HepG2 (cell line): ENCODE results near the gene FXYD1. TPM values are rescaled to one million over a fixed set of nuclear protein-coding genes. Genes with fewer than 3 reads are reported as not detected.

Experiments
- AFF4 ChIP-seq: sonication (generic); formaldehyde crosslinking; IDR thresholded peaks from 2 replicates; pipeline ENCODE4 v1.4.0; 2020; ENCODE audit warnings: missing genetic modification reagents
- ELF3 ChIP-seq: IDR thresholded peaks from 2 replicates; pipeline ENCODE4 v1.6.1; 2016; ENCODE audit warnings: missing genetic modification reagents, missing compliant biosample characterization
- ELF4 ChIP-seq: sonication (generic); formaldehyde crosslinking; IDR thresholded peaks from 2 replicates; pipeline ENCODE4 v1.5.0; 2020; ENCODE audit warnings: missing genetic modification reagents, mild to moderate bottlenecking, moderate library complexity, borderline replicate concordance
- HCFC1 ChIP-seq: fragments of 150-350 bp; IDR thresholded peaks from 2 replicates; pipeline ENCODE4 v1.6.1; 2014; ENCODE audit warnings: low read depth, low read length
- KLF16 ChIP-seq, 2 experiments: sonication (generic) in 1 of 2; formaldehyde crosslinking in 1 of 2; IDR thresholded peaks; 2 replicates each; pipeline versions ENCODE4 v1.6.1 to v1.8.0; 2016 to 2023; ENCODE audit warnings: missing genetic modification reagents in 2 of 2, missing compliant biosample characterization in 1 of 2
- MAZ ChIP-seq, 2 experiments: sonication (generic) in 1 of 2; formaldehyde crosslinking in 1 of 2; IDR thresholded peaks; 2 replicates each; pipeline versions ENCODE4 v1.5.0 to v1.6.1; 2012 to 2020; ENCODE audit warnings: low read depth in 2 of 2, mild to moderate bottlenecking in 2 of 2, borderline replicate concordance in 1 of 2, improper control_type of control experiment in 1 of 2, low read length in 1 of 2, missing genetic modification reagents in 1 of 2, moderate library complexity in 1 of 2
- MBNL3 ChIP-seq: fragments of 250-450 bp; sonication (Bioruptor Pico); conservative IDR thresholded peaks from 2 replicates; pipeline ENCODE4 v1.8.0; 2022; ENCODE audit warnings: mild to moderate bottlenecking, inconsistent platforms
- NFE2L2 ChIP-seq: fragments of 150-350 bp; IDR thresholded peaks from 2 replicates; pipeline ENCODE4 v1.6.1; 2014; ENCODE audit warnings: low read length
- PRDM15 ChIP-seq: sonication (generic); formaldehyde crosslinking; IDR thresholded peaks from 2 replicates; pipeline ENCODE4 v1.4.0; 2020; ENCODE audit warnings: missing genetic modification reagents
- RAD21 ChIP-seq: fragments of 450-650 bp; formaldehyde crosslinking; IDR thresholded peaks from 2 replicates; pipeline ENCODE4 v1.5.0; 2020; ENCODE audit warnings: mild to moderate bottlenecking
- SALL1 ChIP-seq: sonication (generic); formaldehyde crosslinking; IDR thresholded peaks from 2 replicates; pipeline ENCODE4 v1.8.0; 2022; ENCODE audit warnings: mild to moderate bottlenecking, missing genetic modification reagents
- SNAPC4 ChIP-seq: sonication (generic); formaldehyde crosslinking; IDR thresholded peaks from 2 replicates; pipeline ENCODE4 v1.4.0; 2020; ENCODE audit warnings: mild to moderate bottlenecking, missing genetic modification reagents
- SP2 ChIP-seq: sonication (generic); formaldehyde crosslinking; IDR thresholded peaks from 2 replicates; pipeline ENCODE4 v1.5.1; 2020; ENCODE audit warnings: mild to moderate bottlenecking, missing genetic modification reagents
- SRSF1 ChIP-seq: fragments of 200-400 bp; formaldehyde crosslinking; optimal IDR thresholded peaks from 2 replicates; pipeline ENCODE3; 2017; ENCODE audit warnings: mild to moderate bottlenecking, low read depth, low read length, moderate library complexity
- polyA plus RNA-seq, 8 experiments: library from polyadenylated mRNA; depleted of rRNA in 3 of 8; stranded (reverse) in 7 of 8; unstranded in 1 of 8; fragments of >200 nt; fragmentation: Illumina TruSeq in 4 of 8; extraction: Trizol in 4 of 8; gene quantifications; 2 replicates each; pipeline versions ENCODE4 v1.2.1 to v1.2.3, GENCODE V29; 2011 to 2016; ENCODE audit warnings: low read depth in 4 of 8, missing spikeins in 1 of 8, mixed read lengths in 1 of 8; ENCODE audit not compliant: insufficient read depth in 1 of 8
- total RNA-seq, 5 experiments: library from RNA; depleted of rRNA; stranded (reverse); fragments of >200 nt; fragmentation: Illumina TruSeq; extraction: Trizol; gene quantifications; 2 replicates each; pipeline ENCODE4 v1.2.3, GENCODE V29; 2016; ENCODE audit warnings: low read depth in 1 of 5

FXYD1 gene
- total and polyA plus RNA-seq, 2 of the 13 experiments (the other 11 are each of a cell fraction or from before 2014, with no cell fraction given): 31.2 TPM; not detected in 1

- 0 out of 2 replicates have a peak, but pooled peaks have one; percentile 22 for TF ChIP-seq MAZ (IDR thresholded peaks at IDR 0.05; ENCODE audit: borderline replicate concordance, low read depth, low read length)
- no peak for TF ChIP-seq MAZ (CRISPR knock-in tag; IDR thresholded peaks at IDR 0.05; ENCODE audit: low read depth)
- TF ChIP-seq AFF4 (CRISPR knock-in tag): no peak
- TF ChIP-seq RAD21: peak; percentile 69
- no peak for TF ChIP-seq MBNL3 (CRISPR knock-in tag)
- TF ChIP-seq ELF4 (CRISPR knock-in tag): no peak
- TF ChIP-seq KLF16 (CRISPR knock-in tag; IDR thresholded peaks at IDR 0.05): 0 out of 4 replicates have a peak, but pooled peaks of 1 of the 2 experiments have one; percentile 36
- 0 out of 2 replicates have a peak, but pooled peaks have one; percentile 27 for TF ChIP-seq SP2 (CRISPR knock-in tag)
- 0 out of 2 replicates have a peak, but pooled peaks have one; percentile 28 for TF ChIP-seq SALL1 (CRISPR knock-in tag)
- 0 out of 2 replicates have a peak, but pooled peaks have one; percentile 33 for TF ChIP-seq ELF3 (CRISPR knock-in tag)
- TF ChIP-seq NFE2L2: no peak
- peak; percentile 21 for TF ChIP-seq SRSF1
- no peak for TF ChIP-seq PRDM15 (CRISPR knock-in tag)
- TF ChIP-seq HCFC1: no peak
- 0 out of 2 replicates have a peak, but pooled peaks have one; percentile 54 for TF ChIP-seq SNAPC4
Measured at GRCh38 chr19:35114353-35115176, 24.1 kb upstream of the FXYD1 start (continued).
